K562 (cell line): ENCODE data around the gene MAP4K5. TPM values are rescaled to one million over a fixed set of nuclear protein-coding genes. Genes with fewer than 3 reads are reported as not detected.
A peak's percentile ranks its signal among the peaks of the same experiment; 100 is the strongest.

Experiments
- CGGBP1 ChIP-seq: fragments of 250-450 bp; sonication (Bioruptor Pico); IDR thresholded peaks from 2 replicates; pipeline ENCODE4 v1.9.0; 2021; ENCODE audit warnings: mild to moderate bottlenecking
- CTCFL ChIP-seq: IDR thresholded peaks from 2 replicates; pipeline ENCODE4 v1.6.1; 2011; ENCODE audit warnings: borderline replicate concordance, low read depth, mild to moderate bottlenecking, moderate library complexity, low read length; ENCODE audit not compliant: insufficient read depth, poor library complexity, severe bottlenecking
- CXXC5 ChIP-seq: fragments of 250-450 bp; sonication (Bioruptor Pico); IDR thresholded peaks from 2 replicates; pipeline ENCODE4 v1.8.0; 2022; ENCODE audit warnings: inconsistent platforms, mild to moderate bottlenecking, moderate library complexity
- GATA2 ChIP-seq: sonication (generic); formaldehyde crosslinking; IDR thresholded peaks from 2 replicates; pipeline ENCODE4 v1.4.0; 2020; ENCODE audit warnings: mild to moderate bottlenecking, missing genetic modification reagents
- MTA3 ChIP-seq: fragments of 450-650 bp; formaldehyde crosslinking; IDR thresholded peaks from 2 replicates; pipeline ENCODE4 v1.6.1; 2017; ENCODE audit warnings: mild to moderate bottlenecking, borderline replicate concordance
- MYC ChIP-seq, 2 experiments: fragments of 250-450 bp in 1 of 2; sonication (Bioruptor Pico) in 1 of 2; IDR thresholded peaks; 2 replicates each; pipeline versions ENCODE4 v1.5.1 to v1.6.1; 2012 to 2021; ENCODE audit warnings: low read depth in 2 of 2, borderline replicate concordance in 1 of 2, improper control_type of control experiment in 1 of 2, low read length in 1 of 2, mild to moderate bottlenecking in 1 of 2, moderate library complexity in 1 of 2
- NFATC3 ChIP-seq: fragments of 450-650 bp; IDR thresholded peaks from 2 replicates; pipeline ENCODE4 v1.6.1; 2017; ENCODE audit warnings: mild to moderate bottlenecking
- NFXL1 ChIP-seq: fragments of 450-650 bp; formaldehyde crosslinking; IDR thresholded peaks from 2 replicates; pipeline ENCODE4 v1.4.0; 2021; ENCODE audit warnings: mild to moderate bottlenecking
- NONO ChIP-seq, 2 experiments: fragments of 200-400 bp in 1 of 2; fragments of 450-650 bp in 1 of 2; formaldehyde crosslinking in 1 of 2; IDR thresholded peaks; 2 replicates each; pipeline ENCODE4 v1.6.1; 2017; ENCODE audit warnings: low read depth in 2 of 2, mild to moderate bottlenecking in 2 of 2, moderate library complexity in 2 of 2, low read length in 1 of 2
- POLR2H ChIP-seq: IDR thresholded peaks from 2 replicates; pipeline ENCODE4 v1.6.1; 2016; ENCODE audit warnings: missing genetic modification characterization, low read depth, mild to moderate bottlenecking, control low read depth, missing compliant biosample characterization, moderate library complexity
- RB1 ChIP-seq: fragments of 450-650 bp; IDR thresholded peaks from 2 replicates; pipeline ENCODE4 v1.6.1; 2017; ENCODE audit warnings: low read depth, mild to moderate bottlenecking
- REST ChIP-seq, 2 experiments: fragments of 450-650 bp; formaldehyde crosslinking in 1 of 2; IDR thresholded peaks; 2 replicates each; pipeline versions ENCODE4 v1.4.0 to v1.6.1; 2014 to 2020; ENCODE audit warnings: mild to moderate bottlenecking in 2 of 2, borderline replicate concordance in 1 of 2, low read depth in 1 of 2
- ZBTB34 ChIP-seq: fragments of 250-450 bp; sonication (Bioruptor Pico); IDR thresholded peaks from 2 replicates; pipeline ENCODE4 v1.8.0; 2021; ENCODE audit warnings: mild to moderate bottlenecking, moderate library complexity
- ZNF347 ChIP-seq: fragments of 450-650 bp; formaldehyde crosslinking; IDR thresholded peaks from 2 replicates; pipeline ENCODE4 v1.4.0; 2020; ENCODE audit warnings: low read depth, mild to moderate bottlenecking, moderate library complexity
- polyA plus RNA-seq, 8 experiments: library from polyadenylated mRNA; depleted of rRNA in 4 of 8; stranded (reverse) in 5 of 8; unstranded in 3 of 8; fragments of >200 nt; fragmentation: Nextera tagmentation in 2 of 8; fragmentation: Illumina TruSeq in 1 of 8; extraction: Ambion mirVana in 2 of 8; extraction: Trizol in 1 of 8; gene quantifications; 2 replicates each; pipeline versions ENCODE4 v1.2.1 to v1.2.3, GENCODE V29; 2011 to 2014; ENCODE audit warnings: inconsistent platforms in 1 of 8, missing spikeins in 1 of 8
- total RNA-seq, 7 experiments: library from RNA; depleted of rRNA in 6 of 7; stranded (reverse); fragments of >200 nt in 6 of 7; fragmentation: Illumina TruSeq in 2 of 7; extraction: Trizol in 2 of 7; gene quantifications; 2 replicates each; pipeline versions ENCODE4 v1.2.1 to v1.2.3, GENCODE V29; 2011 to 2021; ENCODE audit warnings: low replicate concordance in 1 of 7

Gene MAP4K5
- total and polyA plus RNA-seq, 9 of the 15 experiments (the other 6 are each of a cell fraction or from before 2014, with no cell fraction given) = 5.9 to 29.4 (median 18.0) TPM

- TF ChIP-seq REST (IDR thresholded peaks at IDR 0.05; ENCODE audit: borderline replicate concordance) (peak; percentile 80), REST (CRISPR knock-in tag; IDR thresholded peaks at IDR 0.05; ENCODE audit: low read depth) (no peak), CXXC5 (CRISPR knock-in tag) (peak; percentile 91), MTA3 (peak; percentile 12; the same call in 1 of the 2 replicates), MYC (IDR thresholded peaks at IDR 0.05; ENCODE audit: low read depth, low read length) (peak; percentile 91), MYC (CRISPR knock-in tag; IDR thresholded peaks at IDR 0.05; ENCODE audit: borderline replicate concordance, low read depth) (no peak), NONO (IDR thresholded peaks at IDR 0.05; ENCODE audit: low read depth in 2 of 2, low read length in 1 of 2) (peak in 1 of 2 experiments; percentile 71; a peak in 1 of 4 replicates), NFATC3 (no peak), GATA2 (CRISPR knock-in tag) (no peak), CGGBP1 (CRISPR knock-in tag) (no peak), RB1 (peak; percentile 94), ZNF347 (CRISPR knock-in tag) (no peak), ZBTB34 (CRISPR knock-in tag) (no peak), POLR2H (no peak), NFXL1 (CRISPR knock-in tag) (no peak), CTCFL (peak; percentile 46)
Observed at GRCh38 chr14:50532502-50533240, at the start of gene MAP4K5 (continued).
